GM18520 (cell line): Measurements from ENCODE around the gene PMEPA1.

Experiments
- ATAC-seq: cut with Tn5 transposase; IDR thresholded peaks from one replicate; pipeline ENCODE4 v1.9.1; 2021; ENCODE audit not compliant: unreplicated experiment

The PMEPA1 gene

GRCh38 chr20:57663241-57663640, 46.6 kb downstream of the PMEPA1 start:
- no peak for ATAC-seq

- ATAC-seq, result no peak
Observed at GRCh38 chr20:57662456-57663240, 47.2 kb downstream of the PMEPA1 start.

GRCh38 chr20:57661746-57662455, 47.9 kb downstream of the PMEPA1 start:
- no peak for ATAC-seq

- no peak for ATAC-seq
Observed at GRCh38 chr20:57660922-57661745, 48.7 kb downstream of the PMEPA1 start.

GRCh38 chr20:57660181-57660921, 49.5 kb downstream of the PMEPA1 start:
- no peak for ATAC-seq

- no peak for ATAC-seq
Observed at GRCh38 chr20:57659517-57660180, 50.2 kb downstream of the PMEPA1 start.

- no peak for ATAC-seq
Observed at GRCh38 chr20:57658833-57659516, 50.8 kb downstream of the PMEPA1 start.

GRCh38 chr20:57658447-57658832, 51.4 kb downstream of the PMEPA1 start:
- no peak for ATAC-seq

- ATAC-seq, result no peak
Observed at GRCh38 chr20:57657535-57658446, 52.0 kb downstream of the PMEPA1 start.

- ATAC-seq, result no peak
Observed at GRCh38 chr20:57656821-57657534, 52.8 kb downstream of the PMEPA1 start.

- no peak for ATAC-seq
Observed at GRCh38 chr20:57656252-57656820, 53.5 kb downstream of the PMEPA1 start.

GRCh38 chr20:57655809-57656155, 54.0 kb downstream of the PMEPA1 start:
- no peak for ATAC-seq

- ATAC-seq, result no peak
Observed at GRCh38 chr20:57654998-57655808, 54.6 kb downstream of the PMEPA1 start.

GRCh38 chr20:57654363-57654997, 55.3 kb downstream of the PMEPA1 start:
- peak; percentile 56 for ATAC-seq

GRCh38 chr20:57653910-57654309, 55.9 kb downstream of the PMEPA1 start:
- ATAC-seq, result no peak

GRCh38 chr20:57653546-57653900, 56.3 kb downstream of the PMEPA1 start:
- ATAC-seq, result no peak
